Activated CD8-positive, alpha-beta memory T cell treated with anti-CD3 and anti-CD28 coated beads for 48 hours (primary cell): Measurements from ENCODE around the gene RWDD4.

ENCODE experiments used
- DNase-seq, 3 experiments: peaks; one replicate each; pipeline ENCODE4 v3.0.0-alpha.2; 2020; ENCODE audit warnings: low read depth in 2 of 3, low spot score in 2 of 3

The RWDD4 gene

GRCh38 chr4:183601381-183601780 lies 57.6 kb downstream of the RWDD4 start:
- DNase-seq = no peak

- DNase-seq = no peak
Observed at GRCh38 chr4:183600189-183600685, 58.7 kb downstream of the RWDD4 start.

- no peak for DNase-seq
Observed at GRCh38 chr4:183599690-183600089, 59.3 kb downstream of the RWDD4 start.

DNA sequence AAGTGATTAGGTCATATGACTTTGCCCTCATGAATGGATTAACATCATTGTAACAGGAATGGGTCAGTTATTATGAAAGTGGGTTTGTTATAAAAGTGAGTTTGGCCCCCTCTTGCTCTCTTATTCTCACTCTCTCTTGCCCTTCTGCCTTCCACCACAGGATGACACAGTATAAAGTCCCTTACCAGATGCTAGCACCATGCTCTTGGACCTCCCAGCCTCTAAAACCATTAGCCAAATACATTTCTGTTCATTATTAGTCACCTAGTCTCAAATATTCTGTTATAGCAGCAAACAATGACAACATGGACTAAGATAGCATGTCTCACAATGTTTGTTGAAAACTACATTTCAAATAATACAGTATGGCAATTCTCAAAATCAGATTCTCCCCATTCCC lies 59.7 kb downstream of the RWDD4 start:
- DNase-seq = no peak

GRCh38 chr4:183596067-183596757 lies 62.8 kb downstream of the RWDD4 start:
- no peak for DNase-seq

- DNase-seq = no peak
Observed at GRCh38 chr4:183594823-183595222, 64.2 kb downstream of the RWDD4 start.

GRCh38 chr4:183591301-183591700 lies 67.7 kb downstream of the RWDD4 start:
- DNase-seq = no peak
